OCI-M2 (cell line): ENCODE data around the gene YWHAE.
"Not testable (repeated sequence)": the region's sequence is repeated elsewhere in the genome, so short reads cannot be mapped to it uniquely, and the experiment has no call there.

Experiments
- DNase-seq: peaks from one replicate; lab custom pipeline; 2025; ENCODE audit not compliant: unreplicated experiment; lab: John Stamatoyannopoulos, UW

YWHAE gene

GRCh38 chr17:1375615-1376014, 24.4 kb downstream of the YWHAE start:
- DNase-seq: no peak

GRCh38 chr17:1374431-1375177, 25.4 kb downstream of the YWHAE start:
- DNase-seq: no peak

- no peak for DNase-seq
Measured at GRCh38 chr17:1373707-1374237, 26.2 kb downstream of the YWHAE start.

GRCh38 chr17:1372618-1373017, 27.4 kb downstream of the YWHAE start:
- DNase-seq: no peak

- no peak for DNase-seq
Measured at GRCh38 chr17:1371893-1372590, 28.0 kb downstream of the YWHAE start.

- DNase-seq: no peak
Measured at GRCh38 chr17:1368588-1368987, 31.4 kb downstream of the YWHAE start.

GRCh38 chr17:1367351-1367745, 32.7 kb downstream of the YWHAE start:
- DNase-seq: no peak

GRCh38 chr17:1366234-1366633, 33.8 kb downstream of the YWHAE start:
- DNase-seq: no peak

GRCh38 chr17:1365445-1366039, 34.5 kb downstream of the YWHAE start:
- DNase-seq: no peak

GRCh38 chr17:1362964-1363363, 37.1 kb downstream of the YWHAE start:
- DNase-seq: no peak

GRCh38 chr17:1362065-1362848, 37.8 kb downstream of the YWHAE start:
- DNase-seq: no peak

GRCh38 chr17:1360975-1361374, 39.0 kb downstream of the YWHAE start:
- DNase-seq: no peak

GRCh38 chr17:1360315-1360714, 39.7 kb downstream of the YWHAE start:
- not testable (repeated sequence) for DNase-seq

- no peak for DNase-seq
Measured at GRCh38 chr17:1354030-1354429, 46.0 kb downstream of the YWHAE start.

- DNase-seq: not testable (repeated sequence)
Measured at GRCh38 chr17:1352530-1352929, 47.5 kb downstream of the YWHAE start.

- no peak for DNase-seq
Measured at GRCh38 chr17:1351971-1352370, 48.1 kb downstream of the YWHAE start.

GRCh38 chr17:1351275-1351674, 48.7 kb downstream of the YWHAE start:
- DNase-seq: no peak

GRCh38 chr17:1347589-1348323, 52.3 kb downstream of the YWHAE start:
- DNase-seq: no peak

- DNase-seq: no peak
Measured at GRCh38 chr17:1344521-1344920, 55.5 kb downstream of the YWHAE start.

- DNase-seq: no peak
Measured at GRCh38 chr17:1343554-1343953, 56.5 kb downstream of the YWHAE start.
